HTERT RPE-1 (cell line): ENCODE results near the gene RGS7BP.

Experiments used
- in situ Hi-C: fragments of 300-500 bp; cut with MboI; formaldehyde crosslinking; loops from 4 replicates; pipeline ENCODE4 v1.14.3; 2020; ENCODE audit warnings: low sequenced_read_pairs

The RGS7BP gene

DNA sequence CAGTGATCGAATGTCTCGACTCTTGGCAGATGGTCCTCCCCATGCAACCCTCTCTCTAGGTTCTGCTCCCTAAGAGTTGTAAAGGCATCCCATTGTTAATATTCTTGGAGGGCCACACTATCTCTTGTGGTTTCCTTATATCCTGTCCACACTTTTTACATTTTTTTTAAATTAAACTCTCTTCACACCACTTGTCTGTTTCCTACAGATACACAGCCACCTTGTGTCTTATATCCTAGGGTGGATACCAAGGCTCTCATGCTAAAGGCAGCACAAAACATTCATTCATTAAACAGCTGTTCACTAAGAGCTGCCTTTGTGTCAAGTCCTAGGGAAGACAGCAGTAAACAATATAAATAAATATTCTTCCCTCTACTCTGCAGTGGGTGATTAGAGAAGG is 124.0 kb downstream of the RGS7BP start:
- in situ Hi-C loops, result no loop called here

DNA sequence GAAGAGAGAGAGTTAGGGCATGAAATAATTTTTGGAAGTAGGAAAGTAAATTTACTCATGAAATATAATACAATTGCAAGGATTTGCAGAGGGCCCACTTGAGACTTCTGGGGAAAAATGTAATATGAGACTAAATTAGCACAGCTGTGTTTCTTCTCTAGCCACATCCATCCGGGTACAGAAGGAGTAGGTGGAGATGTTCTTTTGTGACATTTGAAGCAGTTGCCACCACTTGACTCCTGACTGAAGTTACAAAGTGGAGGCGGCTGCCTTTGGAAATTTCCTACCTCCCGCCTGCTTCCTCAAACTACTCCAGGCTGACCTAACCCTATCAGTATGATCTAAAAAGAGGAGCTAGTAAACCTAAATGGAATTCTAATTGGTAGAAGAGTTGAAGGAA is 126.4 kb downstream of the RGS7BP start:
- in situ Hi-C loops, result no loop called here

DNA sequence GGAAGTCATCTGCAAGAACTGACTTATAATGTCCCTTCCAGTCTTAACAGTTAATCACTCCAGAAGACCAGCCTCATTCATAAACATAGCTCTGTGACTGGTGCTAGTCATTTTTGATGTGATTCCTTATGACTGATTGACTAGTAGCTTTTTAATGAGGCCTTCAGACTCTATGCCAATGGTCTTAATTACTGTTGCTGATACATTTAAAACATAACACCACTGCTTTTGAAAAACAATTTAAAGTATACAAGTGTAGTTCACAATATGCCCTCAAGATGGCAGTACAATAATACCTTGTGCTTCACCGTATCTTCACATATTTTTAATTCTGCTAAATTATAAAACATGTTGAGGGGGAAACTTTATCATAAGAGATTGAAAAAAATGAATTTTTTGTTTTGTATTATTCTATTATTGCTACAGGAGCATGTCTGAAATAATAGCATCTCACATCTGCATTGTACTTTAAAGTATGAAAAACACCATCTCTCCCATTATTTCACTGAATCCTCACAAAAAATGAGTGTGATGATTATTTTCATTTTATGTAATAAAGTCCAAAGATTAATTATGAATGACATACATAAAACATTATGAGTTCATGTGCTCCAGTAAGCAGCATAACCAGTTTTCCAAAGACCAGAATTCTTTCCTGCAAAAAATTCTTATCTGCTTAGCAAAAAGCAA is 129.3 kb downstream of the RGS7BP start:
- in situ Hi-C loops, result no loop called here

DNA sequence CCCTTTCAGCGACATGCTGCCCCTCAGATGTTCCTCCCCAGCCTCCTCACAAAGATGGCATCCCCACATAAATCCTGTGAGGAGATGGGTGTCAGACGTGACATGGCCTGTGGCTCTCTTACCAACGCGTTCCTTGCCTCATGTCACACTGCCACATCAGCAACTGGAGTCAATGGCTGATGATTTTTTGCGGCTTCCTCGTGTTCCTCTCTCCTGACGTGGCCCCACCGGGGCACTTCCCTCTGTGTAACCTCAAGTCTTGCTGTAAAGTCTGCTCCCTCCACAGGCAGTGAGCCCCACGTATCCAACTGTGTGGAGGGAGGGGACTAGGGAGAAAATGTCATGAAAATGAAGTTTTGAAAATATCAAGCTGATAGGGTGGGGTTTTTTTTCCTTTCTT is 131.3 kb downstream of the RGS7BP start:
- in situ Hi-C loops, result no loop called here

DNA sequence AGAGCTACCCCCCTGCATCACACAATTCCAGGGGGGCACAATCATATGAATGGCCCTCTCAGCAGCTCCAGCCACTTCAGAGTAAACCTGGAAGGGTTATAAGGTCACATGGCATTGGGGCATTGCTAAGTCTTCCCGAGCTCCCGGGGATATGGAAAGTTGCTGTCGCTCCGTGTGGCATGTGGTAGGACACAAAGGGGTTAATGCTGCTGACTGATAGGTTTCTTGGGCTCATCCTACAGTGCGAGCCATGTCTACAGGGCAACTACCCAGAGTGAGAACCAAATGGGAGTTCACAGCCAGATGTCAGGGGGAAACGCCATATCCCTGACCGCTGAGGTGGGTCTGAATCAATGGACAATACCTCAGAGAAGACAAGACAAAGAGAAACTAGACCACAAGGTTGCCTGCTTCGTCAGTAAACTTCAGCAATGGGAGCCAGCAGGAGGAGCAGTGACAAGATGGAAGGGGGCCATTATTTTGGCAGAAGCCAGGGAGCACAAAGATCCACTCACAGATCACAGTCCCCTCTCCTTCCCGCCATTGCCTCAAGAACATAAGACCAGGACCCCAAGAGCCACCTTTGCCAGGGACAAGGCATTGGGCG is 132.1 kb downstream of the RGS7BP start:
- in situ Hi-C loops, result no loop called here

DNA sequence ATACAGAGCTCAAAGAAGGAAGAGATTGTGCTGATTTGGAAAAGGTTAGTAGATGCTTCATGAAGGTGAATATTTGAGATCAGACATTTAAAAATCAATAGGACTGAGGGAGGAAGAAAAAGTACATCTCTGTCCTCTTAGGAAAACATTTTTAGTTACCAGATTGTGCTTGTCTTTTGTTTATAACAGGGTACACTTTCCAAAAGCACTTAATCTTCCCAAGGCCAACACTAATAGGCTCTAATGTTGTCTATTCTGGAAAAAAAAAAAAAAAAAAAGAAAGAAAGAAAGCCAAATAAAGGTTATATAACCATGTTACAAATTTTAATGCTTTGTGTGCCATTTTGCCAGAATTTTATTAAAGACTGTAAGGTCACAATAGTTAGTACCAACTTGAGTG is 139.0 kb downstream of the RGS7BP start:
- in situ Hi-C loops, result no loop called here

DNA sequence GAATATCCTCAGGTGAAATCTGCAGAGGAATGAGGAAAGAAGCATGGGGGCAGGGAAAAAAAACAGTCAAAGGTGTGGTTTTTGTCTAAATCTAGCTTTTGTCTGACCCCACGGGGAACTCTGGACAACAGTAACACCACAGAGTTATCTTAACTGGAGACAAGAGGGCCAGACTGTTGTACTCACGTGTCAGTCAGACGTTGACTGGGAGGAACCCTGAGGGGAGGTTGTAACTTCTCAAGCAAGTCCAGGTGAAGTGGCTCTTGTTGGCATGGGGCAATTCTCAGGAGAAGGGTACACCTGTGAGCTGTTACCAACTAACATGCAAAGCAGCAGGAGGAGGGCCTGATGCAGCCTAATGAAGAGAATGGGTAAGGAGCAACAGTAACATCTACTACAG is 140.4 kb downstream of the RGS7BP start:
- in situ Hi-C loops, result no loop called here

DNA sequence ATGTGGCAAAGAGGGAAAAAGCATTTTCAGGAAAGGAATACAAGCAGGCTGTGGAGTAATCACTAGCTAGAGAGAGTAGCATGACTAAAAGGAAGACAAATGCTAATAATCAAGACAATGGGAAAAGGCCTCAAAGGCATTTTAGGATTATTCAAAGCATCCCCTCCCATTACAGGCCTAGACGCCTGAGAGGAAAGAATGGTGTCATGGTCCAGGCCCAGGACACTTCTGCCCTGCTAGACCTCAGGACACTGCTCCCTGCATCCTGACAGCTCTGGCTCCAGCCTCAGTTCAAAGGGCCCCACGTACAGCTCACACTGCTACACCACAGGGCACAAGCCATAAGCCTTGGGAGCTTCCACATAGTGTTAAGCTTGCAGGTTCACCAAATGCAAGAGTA is 143.7 kb downstream of the RGS7BP start:
- in situ Hi-C loops, result no loop called here

DNA sequence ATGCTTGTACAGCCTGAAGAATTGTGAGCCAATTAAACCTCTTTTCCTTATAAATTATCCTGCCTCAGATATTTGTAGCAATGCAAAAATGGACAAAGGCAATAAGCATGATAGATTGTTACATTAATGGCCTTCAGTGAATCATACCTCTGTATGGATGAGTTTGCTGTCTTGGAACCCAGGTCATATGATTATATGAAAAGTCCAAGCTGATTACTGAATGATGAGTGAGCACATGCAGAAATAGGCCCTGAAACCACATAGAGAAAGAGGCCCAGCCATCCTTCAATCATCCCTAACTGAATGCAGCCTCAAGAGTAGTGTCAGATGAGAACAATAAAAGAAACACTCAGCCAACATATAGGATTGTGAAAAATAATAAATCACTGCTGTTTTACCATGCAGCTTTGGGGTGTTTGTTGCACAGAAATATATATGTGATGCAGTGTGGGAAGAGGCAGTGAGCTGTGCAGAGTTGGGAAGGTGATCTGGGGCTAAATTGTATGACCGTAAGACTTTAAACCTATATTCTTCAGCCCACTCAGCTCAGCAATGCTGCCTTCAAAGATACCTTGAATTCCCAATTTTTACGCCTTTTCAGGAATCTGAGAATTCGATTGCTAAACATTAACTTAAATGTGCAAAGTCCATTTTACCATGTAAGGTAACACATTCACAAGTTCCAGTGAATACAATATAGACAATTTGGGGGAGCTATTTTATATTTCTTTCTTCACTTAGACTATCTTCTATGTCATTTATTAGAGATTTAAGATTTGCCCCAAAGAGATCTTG is 148.1 kb downstream of the RGS7BP start:
- in situ Hi-C loops, result no loop called here

DNA sequence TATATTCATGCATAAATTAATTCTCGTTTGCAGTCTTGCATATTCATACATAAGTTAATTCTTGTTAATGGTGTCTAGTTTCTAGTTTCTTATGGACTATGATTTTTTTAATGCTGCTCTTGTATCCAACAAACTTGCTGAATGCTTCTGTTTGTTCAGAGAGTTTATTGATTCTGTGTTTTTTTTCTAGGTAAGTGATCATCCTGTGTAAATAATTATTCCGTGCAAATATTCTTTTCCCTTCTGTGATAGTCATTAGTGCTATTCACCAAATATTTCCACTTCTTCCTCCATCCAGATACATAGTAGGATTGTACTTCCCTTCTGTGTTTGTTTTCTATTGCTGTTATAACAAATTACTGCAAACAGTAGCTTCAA is 148.7 kb downstream of the RGS7BP start:
- in situ Hi-C loops, result no loop called here

DNA sequence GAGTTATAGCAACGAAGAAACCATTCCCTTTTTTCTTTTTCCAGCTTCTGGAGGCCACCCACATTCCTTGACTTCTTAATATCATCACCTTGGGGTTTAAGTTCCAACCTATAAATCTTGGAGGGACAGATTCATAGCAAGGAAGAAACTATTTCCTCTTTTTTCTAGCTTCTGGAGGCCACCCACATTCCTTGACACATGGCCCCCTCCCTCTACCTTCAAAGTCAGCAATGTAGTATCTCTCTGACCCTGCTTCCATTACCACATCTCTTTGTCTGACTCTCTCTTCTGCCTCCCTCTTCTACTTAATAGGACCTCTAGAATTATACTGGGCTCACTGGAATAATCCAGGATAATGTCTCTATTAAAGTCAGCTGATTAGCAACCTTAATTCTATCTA is 149.8 kb downstream of the RGS7BP start:
- in situ Hi-C loops, result no loop called here

DNA sequence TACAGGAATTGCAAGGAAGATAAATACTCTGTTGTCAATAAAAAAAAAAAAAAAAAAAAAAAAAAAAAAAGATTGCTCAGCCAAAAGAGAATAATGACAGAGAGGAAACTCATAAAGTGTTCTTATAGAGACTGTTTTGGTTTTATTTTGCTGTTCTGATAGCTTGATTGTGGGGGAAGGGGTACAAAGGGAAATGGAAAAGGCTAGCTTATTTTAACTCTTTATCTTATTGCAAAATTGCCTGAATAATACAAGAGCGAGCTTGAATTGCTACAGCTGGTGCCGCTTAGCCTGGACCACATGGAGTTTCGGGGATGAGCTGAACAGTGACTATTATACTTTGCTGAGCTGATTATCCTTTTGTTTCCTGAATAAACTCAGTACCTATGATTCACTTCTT is 153.5 kb downstream of the RGS7BP start:
- in situ Hi-C loops, result no loop called here
